CD4-positive, alpha-beta memory T cell (primary cell): ENCODE results near the gene WDR89. TPM values are rescaled to one million over a fixed set of nuclear protein-coding genes. Genes with fewer than 3 reads are reported as not detected.
A peak's percentile ranks its signal among the peaks of the same experiment; 100 is the strongest.
"Not testable (repeated sequence)": the region's sequence is repeated elsewhere in the genome, so short reads cannot be mapped to it uniquely, and the experiment has no call there.

ENCODE experiments used
- CTCF ChIA-PET: fragments of 350-600 bp; sonication (Branson Sonifier 250); formaldehyde crosslinking; loops from one replicate; lab custom pipeline; 2021; ENCODE audit warnings: inconsistent platforms; ENCODE audit not compliant: partially characterized antibody; lab: Charles Lee
- POLR2A ChIA-PET: fragments of 350-600 bp; sonication (Branson Sonifier 250); formaldehyde crosslinking; loops from one replicate; lab custom pipeline; 2021; ENCODE audit not compliant: partially characterized antibody; lab: Charles Lee
- DNase-seq, 5 donors: peaks; one replicate each; pipeline versions ENCODE4 v3.0.0 to v3.0.0-alpha.2; 2020 to 2022; ENCODE audit warnings: mixed read lengths in 1 of 5
- H3K27ac ChIP-seq: one replicate; pipeline ENCODE4 v1.7.0; 2013; ENCODE audit warnings: low read depth, low read length
- H3K27me3 ChIP-seq: 2 replicates; pipeline ENCODE4 v1.7.0; 2013; ENCODE audit warnings: mild to moderate bottlenecking, low read length, moderate library complexity; ENCODE audit not compliant: insufficient read depth
- H3K36me3 ChIP-seq: 2 replicates; pipeline ENCODE4 v1.7.0; 2013; ENCODE audit warnings: mild to moderate bottlenecking, low read length, moderate library complexity; ENCODE audit not compliant: insufficient read depth
- H3K4me1 ChIP-seq: 2 replicates; pipeline ENCODE4 v1.7.0; 2013; ENCODE audit warnings: mild to moderate bottlenecking, low read length, moderate library complexity; ENCODE audit not compliant: insufficient read depth
- H3K4me3 ChIP-seq, 2 donors: one replicate each; pipeline ENCODE4 v1.7.0; 2013; ENCODE audit warnings: low read length in 2 of 2, mild to moderate bottlenecking in 1 of 2
- H3K9me3 ChIP-seq, 2 donors: one replicate each; pipeline ENCODE4 v1.7.0; 2013; ENCODE audit warnings: low read length in 2 of 2, control low read depth in 1 of 2; ENCODE audit not compliant: control insufficient read depth in 1 of 2
- H3K27ac Mint-ChIP-seq, 7 donors: one replicate each; pipeline ENCODE4 v1.8.0; 2020 to 2021; ENCODE audit warnings: mixed read lengths in 7 of 7, mild to moderate bottlenecking in 6 of 7, inconsistent platforms in 3 of 7, moderate library complexity in 3 of 7
- H3K27me3 Mint-ChIP-seq, 2 donors: one replicate each; pipeline ENCODE4 v1.8.0; 2020 to 2021; ENCODE audit warnings: mixed read lengths in 2 of 2
- H3K36me3 Mint-ChIP-seq, 2 donors: one replicate each; pipeline ENCODE4 v1.8.0; 2020 to 2021; ENCODE audit warnings: mixed read lengths in 2 of 2, inconsistent platforms in 1 of 2, mild to moderate bottlenecking in 1 of 2
- H3K4me1 Mint-ChIP-seq, 4 donors: one replicate each; pipeline ENCODE4 v1.8.0; 2020 to 2021; ENCODE audit warnings: mixed read lengths in 4 of 4, mild to moderate bottlenecking in 1 of 4
- H3K4me3 Mint-ChIP-seq, 8 donors: one replicate each; pipeline ENCODE4 v1.8.0; 2020 to 2021; ENCODE audit warnings: mixed read lengths in 8 of 8, mild to moderate bottlenecking in 7 of 8, moderate library complexity in 6 of 8, inconsistent platforms in 3 of 8
- H3K9me3 Mint-ChIP-seq, 8 donors: one replicate each; pipeline ENCODE4 v1.8.0; 2020 to 2021; ENCODE audit warnings: mixed read lengths in 8 of 8, mild to moderate bottlenecking in 5 of 8, inconsistent platforms in 3 of 8, moderate library complexity in 1 of 8
- intact Hi-C: fragments of 100-400 bp; cut with micrococcal nuclease; formaldehyde crosslinking; loops from one replicate; pipeline ENCODE4 v1.15.1; 2023
- polyA plus RNA-seq, 2 donors: library from polyadenylated mRNA; unstranded; fragments of 300-500 nt; fragmentation: Illumina TruSeq; gene quantifications; one replicate each; pipeline ENCODE4 v1.2.3, GENCODE V29; 2021
- total RNA-seq, 2 experiments: library from RNA; stranded (reverse); gene quantifications; one replicate each; pipeline ENCODE4 v1.2.3, GENCODE V29; 2021

Gene WDR89
- total and polyA plus RNA-seq, 4 experiments from 2014 or later: 23.4 to 36.3 (median 30.6) TPM

DNA sequence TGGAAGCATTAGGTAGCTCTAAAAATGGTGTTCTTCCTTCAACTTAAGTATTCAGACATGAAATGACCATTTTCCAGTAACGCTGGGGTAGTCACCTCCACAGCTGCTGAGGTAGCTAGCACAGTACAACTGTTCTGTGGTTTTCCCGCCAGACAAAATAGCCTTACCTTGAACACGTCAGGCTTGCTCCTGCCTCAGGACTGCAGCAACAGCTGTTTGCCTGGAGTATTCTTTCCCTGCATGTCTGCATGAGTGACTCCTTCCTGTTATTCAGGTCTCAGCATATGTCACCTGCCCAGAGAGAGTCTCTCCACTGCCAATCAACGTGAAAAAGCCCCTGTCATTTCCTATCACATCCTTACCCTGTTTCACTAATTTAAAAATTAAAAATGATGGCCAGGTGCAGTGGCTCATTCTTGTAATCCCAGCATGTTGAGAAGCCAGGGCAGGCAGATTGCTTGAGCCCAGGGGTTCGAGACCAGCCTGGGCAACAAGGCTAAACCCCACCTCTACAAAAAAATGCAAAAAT is 37.9 kb downstream of the WDR89 start:
- Mint-ChIP-seq H3K4me3 (no peak overlapping the region), H3K9me3 (peaks cover 0 to 2% (median 0%) of the 10 kb centered on the region in 8 donors), H3K36me3 (peaks cover 48% of the 10 kb centered on the region in 2 donors), H3K27ac (no peak overlapping the region), H3K27me3 (no peaks in the 10 kb centered on the region), H3K4me1 (peaks cover 8 to 11% (median 8%) of the 10 kb centered on the region in 4 donors)
- POLR2A ChIA-PET: no interaction called here
- Histone ChIP-seq H3K27ac (no peak overlapping the region), H3K27me3 (no peaks in the 10 kb centered on the region), H3K36me3 (peaks cover 13% of the 10 kb centered on the region), H3K4me3 (no peak overlapping the region), H3K4me1 (no peaks in the 10 kb centered on the region), H3K9me3 (no peaks in the 10 kb centered on the region)
- no peak for DNase-seq
- CTCF ChIA-PET: no interaction called here
- intact Hi-C loops: no loop called here

GRCh38 chr14:63598807-63599206 is 42.9 kb downstream of the WDR89 start:
- Histone ChIP-seq H3K36me3 (peaks cover 20% of the 10 kb centered on the region), H3K4me3 (no peak overlapping the region), H3K27me3 (no peaks in the 10 kb centered on the region), H3K27ac (no peak overlapping the region), H3K4me1 (no peaks in the 10 kb centered on the region), H3K9me3 (no peaks in the 10 kb centered on the region)
- intact Hi-C loops: no loop called here
- H3K4me3 Mint-ChIP-seq: no peak overlapping the region
- H3K36me3 Mint-ChIP-seq: peaks cover 66 to 67% of the 10 kb centered on the region in 2 donors
- POLR2A ChIA-PET: no interaction called here
- DNase-seq: no peak
- H3K27ac Mint-ChIP-seq: no peak overlapping the region
- peaks cover 4 to 8% (median 5%) of the 10 kb centered on the region in 4 donors for H3K4me1 Mint-ChIP-seq
- CTCF ChIA-PET: no interaction called here
- H3K9me3 Mint-ChIP-seq: peaks cover 0 to 36% (median 21%) of the 10 kb centered on the region in 8 donors
- H3K27me3 Mint-ChIP-seq: no peaks in the 10 kb centered on the region

DNA sequence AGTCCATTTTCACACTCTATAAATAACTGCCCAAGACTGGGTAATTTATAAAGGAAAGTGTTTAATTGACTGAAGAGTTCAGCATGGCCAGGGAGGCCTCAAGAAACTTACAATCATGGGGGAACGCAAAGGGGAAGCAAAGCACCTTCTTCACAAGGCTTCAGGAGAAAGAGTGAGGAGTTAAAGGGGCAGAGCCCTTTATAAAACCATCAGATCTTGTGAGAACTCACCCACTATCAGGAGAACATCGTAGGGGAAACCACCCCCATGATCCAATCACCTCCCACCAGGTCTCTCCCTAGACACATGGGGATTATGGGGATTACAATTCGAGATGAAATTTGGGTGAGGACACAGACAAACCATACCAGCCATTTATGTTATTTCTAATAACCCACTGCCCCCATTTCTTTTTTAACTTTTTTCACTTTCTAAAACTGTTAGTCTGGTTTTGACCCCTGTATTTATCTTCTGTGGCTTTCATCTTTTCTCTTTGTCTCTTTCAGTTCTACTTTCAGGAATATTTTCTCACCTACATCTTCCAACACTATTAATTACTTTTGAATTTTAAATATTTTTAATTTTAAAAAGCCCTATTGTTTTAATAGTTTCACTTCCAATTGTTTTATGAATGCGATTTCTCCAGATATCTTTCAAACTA is 44.5 kb downstream of the WDR89 start:
- Mint-ChIP-seq H3K27ac (peak overlapping the region in 1 of 7 donors; percentile 37), H3K36me3 (peaks cover 57 to 58% of the 10 kb centered on the region in 2 donors), H3K9me3 (peaks cover 0 to 42% (median 28%) of the 10 kb centered on the region in 8 donors), H3K27me3 (no peaks in the 10 kb centered on the region), H3K4me3 (no peak overlapping the region), H3K4me1 (peaks cover 4 to 6% (median 5%) of the 10 kb centered on the region in 4 donors)
- Histone ChIP-seq H3K27ac (no peak overlapping the region), H3K36me3 (peaks cover 15% of the 10 kb centered on the region), H3K4me3 (no peak overlapping the region), H3K4me1 (no peaks in the 10 kb centered on the region), H3K9me3 (no peaks in the 10 kb centered on the region), H3K27me3 (no peaks in the 10 kb centered on the region)
- POLR2A ChIA-PET: no interaction called here
- no peak for DNase-seq
- CTCF ChIA-PET: no interaction called here
- intact Hi-C loops: no loop called here

DNA sequence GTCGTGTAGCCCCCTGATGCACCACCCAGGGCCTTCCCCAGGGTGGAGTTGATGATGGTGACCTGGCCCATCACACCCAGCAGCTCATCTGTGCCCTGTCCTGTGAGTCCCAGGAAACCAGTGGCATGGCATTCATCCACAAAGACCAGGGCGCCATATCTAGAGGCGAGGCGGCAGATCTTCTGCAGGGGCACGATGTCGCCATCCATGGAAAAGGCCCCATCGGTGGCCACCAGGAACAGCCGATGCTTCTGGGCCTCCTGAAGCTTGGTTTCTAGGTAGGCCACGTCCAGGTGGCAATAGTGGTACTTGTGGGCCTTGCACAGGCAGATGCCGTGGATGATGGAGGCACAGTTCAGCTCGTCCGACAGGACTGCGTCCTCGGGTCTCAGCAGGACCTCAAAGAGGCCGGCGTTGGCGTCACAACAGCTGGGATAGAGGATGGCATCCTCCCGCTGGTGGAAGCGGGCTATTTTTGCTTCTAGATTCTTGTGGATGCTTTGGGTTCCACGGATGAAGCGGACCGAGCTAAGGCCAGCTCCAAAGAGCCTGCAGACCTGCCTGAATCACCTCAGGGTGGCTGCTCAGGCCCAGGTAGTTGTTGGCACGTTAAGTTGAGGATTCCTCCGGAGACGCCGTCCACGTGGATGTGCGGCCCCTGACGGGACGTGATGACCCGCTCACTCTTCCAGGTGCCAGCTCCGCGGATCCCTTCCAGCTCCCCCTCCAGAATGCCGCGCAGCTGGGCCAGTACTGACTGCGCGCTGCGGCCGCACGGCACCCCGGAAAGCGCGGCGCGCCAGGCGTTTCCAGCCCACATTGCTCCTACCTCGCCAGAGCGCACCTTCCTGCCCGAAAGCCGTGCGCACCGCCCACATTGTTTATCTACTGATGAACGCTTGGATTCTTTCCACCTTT is 47.0 kb downstream of the WDR89 start:
- H3K36me3 ChIP-seq: peaks cover 15% of the 10 kb centered on the region
- Mint-ChIP-seq H3K27me3 (no peaks in the 10 kb centered on the region), H3K4me1 (peaks cover 0 to 4% (median 2%) of the 10 kb centered on the region in 4 donors), H3K9me3 (peaks cover 0 to 42% (median 29%) of the 10 kb centered on the region in 8 donors), H3K36me3 (peaks cover 38 to 41% of the 10 kb centered on the region in 2 donors), H3K4me3 (no peak overlapping the region), H3K27ac (no peak overlapping the region)
- no peaks in the 10 kb centered on the region for H3K4me1 ChIP-seq
- no peak overlapping the region for H3K27ac ChIP-seq
- intact Hi-C loops: no loop called here
- no peak for DNase-seq
- ChIA-PET CTCF (no interaction called here), POLR2A (no interaction called here)
- H3K9me3 ChIP-seq: no peaks in the 10 kb centered on the region
- no peak overlapping the region for H3K4me3 ChIP-seq
- no peaks in the 10 kb centered on the region for H3K27me3 ChIP-seq

DNA sequence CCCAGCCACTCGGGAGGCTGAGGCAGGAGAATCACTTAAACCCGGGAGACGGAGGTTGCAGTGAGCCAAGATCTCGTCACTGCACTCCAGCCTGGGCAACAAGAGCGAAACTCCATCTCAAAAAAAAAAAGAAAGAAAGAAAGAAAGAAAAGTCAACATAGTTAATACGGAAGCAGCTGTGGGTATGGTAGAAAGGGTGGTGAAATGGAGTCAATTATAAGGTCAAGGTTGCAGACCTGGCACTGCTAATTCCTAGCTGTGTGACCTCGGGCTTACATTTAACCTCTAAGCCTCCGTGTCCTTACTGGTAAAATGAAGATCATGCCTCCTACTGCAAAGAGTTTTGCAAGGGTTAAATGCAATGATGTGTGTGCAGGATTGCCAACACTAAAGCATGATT is 58.6 kb downstream of the WDR89 start:
- DNase-seq, H3K9me3 Mint-ChIP-seq, H3K4me3 ChIP-seq, POLR2A ChIA-PET, H3K9me3 ChIP-seq, H3K4me1 Mint-ChIP-seq, H3K27ac ChIP-seq, H3K36me3 ChIP-seq, H3K4me1 ChIP-seq, intact Hi-C loops, H3K36me3 Mint-ChIP-seq, H3K27me3 ChIP-seq, CTCF ChIA-PET, H3K4me3 Mint-ChIP-seq, H3K27me3 Mint-ChIP-seq: not testable (repeated sequence)
- peak overlapping the region in 1 of 7 donors; percentile 32 for H3K27ac Mint-ChIP-seq

GRCh38 chr14:63581491-63581890 is 60.2 kb downstream of the WDR89 start:
- POLR2A ChIA-PET: no interaction called here

DNA sequence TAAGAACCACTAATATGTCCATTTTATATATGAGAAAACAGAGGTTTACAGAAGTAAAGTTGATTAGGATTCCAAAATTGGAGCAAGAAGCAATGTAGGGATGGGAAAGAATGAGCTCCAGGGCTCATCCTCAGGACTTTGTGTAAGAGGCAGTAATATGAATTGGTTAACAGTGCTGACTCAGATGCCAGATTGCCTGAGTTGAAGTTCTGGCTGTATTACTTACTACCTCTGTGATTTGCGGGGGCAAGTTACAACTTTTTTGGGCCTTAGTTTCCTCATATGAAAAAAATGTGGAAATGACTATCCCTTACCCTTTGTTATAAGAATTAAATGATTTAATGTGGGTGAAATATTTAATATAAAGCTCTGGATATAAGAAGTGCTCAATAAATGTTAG is 63.4 kb downstream of the WDR89 start:
- Histone ChIP-seq H3K27me3 (no peaks in the 10 kb centered on the region), H3K4me3 (no peak overlapping the region), H3K4me1 (no peaks in the 10 kb centered on the region), H3K27ac (no peak overlapping the region), H3K36me3 (no peaks in the 10 kb centered on the region), H3K9me3 (no peaks in the 10 kb centered on the region)
- Mint-ChIP-seq H3K4me1 (no peaks in the 10 kb centered on the region), H3K36me3 (no peaks in the 10 kb centered on the region), H3K27me3 (peaks cover 6 to 9% of the 10 kb centered on the region in 2 donors), H3K9me3 (no peaks in the 10 kb centered on the region), H3K4me3 (no peak overlapping the region), H3K27ac (no peak overlapping the region)
- POLR2A ChIA-PET: no interaction called here
- intact Hi-C loops: no loop called here
- DNase-seq: no peak
- CTCF ChIA-PET: no interaction called here

More at GRCh38 chr14:63581491-63581890, 60.2 kb downstream of the WDR89 start:
- Mint-ChIP-seq H3K9me3 (no peaks in the 10 kb centered on the region), H3K36me3 (no peaks in the 10 kb centered on the region), H3K4me3 (no peak overlapping the region), H3K27me3 (peaks cover 7 to 9% of the 10 kb centered on the region in 2 donors), H3K4me1 (no peaks in the 10 kb centered on the region), H3K27ac (no peak overlapping the region)
- H3K27ac ChIP-seq: no peak overlapping the region
- H3K4me3 ChIP-seq: no peak overlapping the region
- H3K4me1 ChIP-seq: no peaks in the 10 kb centered on the region
- no peaks in the 10 kb centered on the region for H3K9me3 ChIP-seq
- CTCF ChIA-PET: no interaction called here
- no peaks in the 10 kb centered on the region for H3K36me3 ChIP-seq
- intact Hi-C loops: no loop called here
- H3K27me3 ChIP-seq: no peaks in the 10 kb centered on the region
- DNase-seq: no peak
